Stimulated activated CD8-positive, alpha-beta memory T cell treated with anti-CD3 and anti-CD28 coated beads, Interleukin-4, amount 100 ng/mL, for 24 hours (primary cell): ENCODE results near the gene PRKAB1.

Source experiments
- DNase-seq: peaks from one replicate; pipeline ENCODE4 v3.0.0-alpha.2; 2020; ENCODE audit warnings: low read depth

The PRKAB1 gene

DNA sequence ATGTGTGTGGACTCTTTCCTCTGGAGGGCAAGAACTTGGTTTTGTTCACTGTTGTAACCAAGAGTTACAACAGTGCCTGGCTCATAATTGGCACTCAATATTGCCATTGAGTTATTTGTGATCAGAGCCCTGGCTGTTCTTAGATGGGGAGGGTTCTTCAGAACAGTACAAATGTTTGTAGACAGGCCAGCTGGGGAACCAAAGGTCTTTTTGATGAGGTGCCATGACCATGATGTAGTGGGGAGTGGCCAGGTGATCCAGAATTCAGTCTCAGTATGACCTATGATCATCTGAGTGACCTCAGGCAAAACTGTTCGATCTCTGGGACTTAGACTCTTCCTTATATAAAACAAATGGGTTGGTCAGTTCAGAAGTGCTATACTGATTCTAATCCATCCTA is 3.3 kb upstream of the PRKAB1 start:
- DNase-seq, result no peak

DNA sequence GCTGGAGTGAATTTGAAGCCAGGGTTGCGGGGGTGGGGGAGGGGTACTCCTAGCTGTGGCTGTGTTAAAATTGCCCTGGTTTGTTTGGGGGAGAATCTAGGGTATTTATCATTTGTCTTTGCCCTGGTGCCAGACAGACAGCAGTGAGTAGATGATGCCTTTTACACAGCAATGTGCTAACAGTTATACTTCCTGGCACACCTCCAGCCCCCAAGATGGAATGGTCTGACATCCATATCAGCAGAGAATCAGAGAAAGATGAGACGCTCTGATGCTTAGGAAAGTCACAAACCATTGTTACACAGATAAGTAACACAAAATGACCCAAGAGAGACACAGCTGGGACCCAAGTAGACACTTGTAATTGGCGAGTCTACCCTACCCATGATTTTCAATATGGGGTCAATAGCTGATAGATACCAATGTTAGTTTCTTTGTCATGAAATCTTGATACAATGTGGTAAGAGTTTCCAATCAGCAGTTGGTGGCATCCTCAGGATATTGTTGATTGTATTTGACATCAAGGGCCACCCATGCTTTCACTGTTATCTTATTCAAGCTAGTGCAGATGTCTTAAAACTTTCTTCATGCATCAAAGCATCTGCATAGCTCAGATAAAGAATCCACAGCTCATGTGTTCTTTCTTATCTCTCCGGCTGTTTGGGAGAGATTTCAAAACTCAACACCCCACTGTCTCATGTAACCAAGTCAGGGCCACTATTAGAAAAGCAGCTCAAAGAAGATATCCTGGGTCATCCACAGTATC is 2.6 kb upstream of the PRKAB1 start:
- DNase-seq, result no peak

GRCh38 chr12:119666226-119666795 is 1.6 kb upstream of the PRKAB1 start:
- no peak for DNase-seq

DNA sequence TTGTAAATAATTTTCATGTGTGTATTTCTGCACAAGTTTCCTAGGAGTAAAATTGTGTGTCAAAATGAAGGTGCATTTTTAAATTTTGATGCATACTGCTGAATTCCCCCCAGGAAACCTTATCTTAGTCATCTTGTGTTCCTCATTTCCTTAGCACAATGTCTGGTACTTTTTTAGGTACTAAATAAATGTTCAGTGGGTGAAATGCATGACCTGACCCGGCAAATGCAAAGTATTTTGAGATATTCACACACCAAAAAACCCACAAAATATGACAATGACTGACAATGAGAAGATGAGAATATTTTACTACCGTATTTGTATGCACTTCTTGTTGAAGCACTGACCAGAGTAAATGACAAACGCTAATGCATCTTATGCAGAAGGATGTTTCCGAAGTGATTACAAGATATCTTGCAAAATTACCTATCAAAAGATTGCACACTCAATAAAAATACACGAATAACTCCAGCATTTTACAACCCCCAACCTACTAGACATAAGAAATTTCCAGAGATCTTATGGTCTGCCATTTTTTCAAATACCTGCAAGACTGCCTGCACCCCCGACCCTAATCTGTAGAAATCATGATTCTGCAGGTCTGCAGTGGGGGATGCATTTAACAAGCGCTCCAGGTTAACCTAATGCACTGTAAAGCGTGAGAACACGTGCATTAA is 895 bp upstream of the PRKAB1 start:
- DNase-seq, result no peak

GRCh38 chr12:119668324-119668841 is 450 bp downstream of the PRKAB1 start:
- no peak for DNase-seq

DNA sequence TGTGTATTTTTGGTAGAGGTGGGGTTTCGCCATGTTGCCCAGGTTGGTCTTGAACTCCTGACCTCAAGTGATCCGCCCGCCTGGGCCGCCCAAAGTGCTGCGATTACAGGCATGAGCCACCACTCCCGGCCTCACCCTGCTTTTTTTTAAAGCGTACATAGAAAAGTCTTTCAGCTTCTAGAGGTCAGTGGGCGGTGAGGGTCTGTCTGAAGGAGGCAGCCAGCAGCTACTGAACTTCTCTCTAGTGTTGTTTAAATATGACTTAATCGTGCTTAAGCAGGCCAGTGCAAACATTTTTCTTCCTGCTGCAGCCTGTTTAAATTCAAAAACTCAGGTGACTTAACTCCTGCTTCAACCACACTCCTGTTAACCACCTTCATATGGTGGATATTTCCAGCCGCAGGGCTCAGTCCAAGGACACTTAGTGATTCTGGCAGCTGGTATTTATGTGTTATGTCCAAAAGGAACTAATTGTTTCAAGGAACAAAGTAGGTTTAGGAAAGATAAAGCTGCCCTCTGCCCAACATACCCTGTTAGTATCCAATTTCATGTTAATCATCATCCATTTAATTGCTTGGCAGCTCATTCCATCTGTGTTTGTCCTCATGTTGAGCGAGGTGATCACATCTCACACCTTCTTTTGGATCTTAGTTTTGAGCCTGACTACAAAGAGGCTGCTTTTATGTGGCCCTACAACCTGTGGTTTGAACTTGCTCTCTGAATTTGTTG is 2.0 kb downstream of the PRKAB1 start:
- no peak for DNase-seq

DNA sequence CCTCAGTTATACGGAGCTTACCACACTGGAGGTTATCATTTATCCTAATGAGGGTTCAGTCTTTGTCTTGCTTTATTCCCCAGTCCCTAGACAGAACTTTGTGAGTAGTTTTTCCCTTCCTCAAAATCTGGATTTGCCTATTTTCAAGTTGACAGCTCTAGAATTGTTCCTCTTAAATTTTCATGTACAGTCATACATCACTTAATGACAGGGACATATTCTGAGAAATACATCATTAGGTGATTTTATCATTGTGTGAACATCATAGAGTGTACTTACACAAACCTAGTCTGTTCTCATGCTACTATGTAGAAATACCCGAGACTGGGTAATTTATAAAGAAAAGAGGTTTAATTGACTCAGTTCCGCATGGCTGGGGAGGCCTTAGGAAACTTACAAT is 3.1 kb downstream of the PRKAB1 start:
- DNase-seq, result no peak

GRCh38 chr12:119672194-119672593 is 4.3 kb downstream of the PRKAB1 start:
- DNase-seq, result no peak

DNA sequence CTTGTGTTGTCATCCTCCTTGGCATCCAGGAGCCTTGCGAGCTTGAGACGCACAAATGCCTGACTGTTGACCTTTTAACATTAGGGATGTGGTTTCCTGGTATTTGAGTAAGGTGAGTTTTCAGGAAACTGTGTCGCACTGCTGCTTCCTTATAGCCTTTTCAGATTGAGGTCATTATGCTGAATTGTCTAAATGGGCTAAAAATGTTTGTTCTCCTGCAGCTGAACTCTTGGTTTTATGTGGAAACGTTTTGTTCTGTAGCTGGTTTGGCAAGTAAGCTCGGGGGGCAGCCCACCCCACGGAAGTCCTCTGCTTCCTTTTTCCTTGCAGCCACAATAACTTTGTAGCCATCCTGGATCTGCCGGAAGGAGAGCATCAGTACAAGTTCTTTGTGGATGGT is 5.7 kb downstream of the PRKAB1 start:
- no peak for DNase-seq

DNA sequence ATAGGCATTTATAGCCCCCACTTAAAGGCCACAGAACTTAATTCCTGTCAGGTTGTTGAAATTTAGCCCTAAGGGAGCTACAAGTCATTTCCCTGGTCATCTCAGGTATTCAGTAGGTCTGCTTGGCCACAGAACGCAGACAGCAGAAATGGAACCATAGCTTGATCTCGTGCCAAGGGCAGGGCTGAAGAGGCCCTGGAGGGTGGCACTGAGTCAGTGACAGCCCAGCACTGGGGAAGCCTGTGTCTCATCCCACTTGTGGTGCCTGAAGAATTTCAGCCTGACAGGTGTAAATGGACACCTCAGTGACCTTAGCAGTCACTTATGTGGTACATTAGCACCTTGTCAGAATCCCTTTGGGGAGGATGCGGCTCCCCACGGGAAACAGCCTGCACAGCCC is 6.6 kb downstream of the PRKAB1 start:
- no peak for DNase-seq

- DNase-seq, result no peak
These were observed 8.1 kb downstream of the PRKAB1 start for GRCh38 chr12:119676022-119676421.

DNA sequence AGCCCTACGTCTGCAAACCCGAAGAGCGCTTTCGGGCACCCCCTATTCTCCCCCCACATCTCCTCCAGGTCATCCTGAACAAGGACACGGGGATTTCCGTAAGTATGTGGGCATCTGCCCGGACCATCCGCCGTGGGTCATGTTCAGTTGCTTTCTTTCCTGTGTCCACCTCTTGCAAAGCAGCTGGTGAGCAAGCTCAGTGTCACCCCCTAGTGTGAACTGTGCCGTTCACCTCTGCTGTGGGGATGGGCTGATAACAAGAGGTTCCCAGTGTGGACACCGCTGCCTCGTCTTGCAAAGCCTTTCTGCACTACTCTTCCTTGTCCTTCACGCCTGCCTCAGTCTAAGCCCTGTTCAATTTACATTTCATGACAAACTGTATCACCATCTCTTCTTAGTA is 8.6 kb downstream of the PRKAB1 start:
- no peak for DNase-seq

- DNase-seq, result no peak
These were observed 10.5 kb downstream of the PRKAB1 start for GRCh38 chr12:119678459-119678858.

DNA sequence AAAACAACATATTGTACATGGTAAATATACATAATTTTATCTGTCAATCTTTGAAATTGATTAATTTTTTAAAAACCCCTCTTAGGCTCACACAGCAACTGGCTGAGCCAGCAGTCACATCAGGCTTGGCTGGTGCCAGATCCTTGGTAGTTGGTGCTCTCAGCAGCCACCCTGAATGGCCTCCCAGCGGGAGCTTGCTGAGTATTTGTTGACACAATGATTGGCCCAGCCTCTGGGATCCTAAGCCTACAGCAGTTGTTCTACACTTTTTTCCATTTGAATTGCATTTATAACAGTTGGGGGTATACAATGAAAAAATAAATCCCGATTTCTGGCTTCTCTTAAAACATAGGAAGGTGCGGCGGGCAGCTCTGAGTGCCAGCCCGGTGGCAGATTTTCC is 11.1 kb downstream of the PRKAB1 start:
- no peak for DNase-seq

GRCh38 chr12:119679490-119679889 is 11.6 kb downstream of the PRKAB1 start:
- DNase-seq, result no peak

- no peak for DNase-seq
These were observed 13.2 kb downstream of the PRKAB1 start for GRCh38 chr12:119681111-119681510.

DNA sequence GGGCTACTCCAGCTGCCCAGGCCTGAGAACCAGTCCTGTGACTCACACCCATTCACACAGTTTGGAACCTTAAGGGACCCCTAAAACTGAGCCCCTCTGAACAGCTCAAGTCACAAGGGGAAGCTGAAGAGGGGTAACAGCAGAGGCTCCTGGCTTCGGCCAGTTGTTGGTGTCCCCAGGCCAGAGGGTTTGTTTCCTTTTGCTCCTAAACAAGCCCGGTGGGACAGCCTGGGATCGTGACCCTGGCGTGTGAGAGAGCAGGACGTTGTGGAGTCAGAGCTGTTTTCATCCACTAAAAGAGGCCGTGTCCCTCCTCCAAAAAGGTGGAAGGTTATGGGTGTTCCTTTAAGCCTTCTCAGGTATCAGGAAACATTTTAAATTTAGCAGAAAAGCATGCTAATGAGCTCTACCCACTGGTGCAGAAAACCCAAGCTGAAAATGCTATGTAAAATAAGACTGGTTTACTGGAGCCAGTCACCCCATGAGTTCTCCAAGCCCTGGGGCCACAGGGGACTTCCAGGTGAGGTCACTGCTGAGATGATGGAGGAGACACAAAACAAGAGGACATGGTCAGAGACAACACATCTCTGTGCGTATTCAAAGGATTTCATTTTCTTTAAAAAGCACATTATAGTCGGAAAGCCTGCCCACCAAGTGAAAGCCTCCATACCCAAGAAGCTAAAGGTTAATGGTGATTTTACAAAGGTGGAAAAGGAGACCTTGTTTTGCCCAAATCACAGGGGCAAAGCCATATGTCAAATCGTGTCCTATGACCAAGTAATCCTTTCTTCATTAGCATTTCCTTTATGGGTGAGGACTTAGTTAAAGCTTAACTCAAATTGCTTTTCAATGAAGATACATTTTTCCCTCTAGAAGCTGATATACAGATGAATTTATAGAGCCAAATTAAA is 14.1 kb downstream of the PRKAB1 start:
- no peak for DNase-seq

GRCh38 chr12:119682639-119683252 is 14.8 kb downstream of the PRKAB1 start:
- no peak for DNase-seq

GRCh38 chr12:119683413-119683812 is 15.5 kb downstream of the PRKAB1 start:
- DNase-seq, result no peak

- DNase-seq, result no peak
These were observed 15.9 kb downstream of the PRKAB1 start for GRCh38 chr12:119683816-119684215.
